K562 (cell line): Measurements from ENCODE around the gene ZNF335. TPM values are rescaled to one million over a fixed set of nuclear protein-coding genes. Genes with fewer than 3 reads are reported as not detected.

Source experiments
- FOSL1 ChIP-seq: fragments of 200-800 bp; sonication (Bioruptor generic); conservative IDR thresholded peaks from 2 replicates; pipeline ENCODE4 v1.6.1; 2016; ENCODE audit warnings: missing genetic modification characterization, missing compliant biosample characterization
- GTF2A2 ChIP-seq: IDR thresholded peaks from 2 replicates; pipeline ENCODE4 v1.6.1; 2016; ENCODE audit warnings: mild to moderate bottlenecking, missing genetic modification characterization, missing compliant biosample characterization
- HNRNPK ChIP-seq: fragments of 200-400 bp; formaldehyde crosslinking; IDR thresholded peaks from one replicate; pipeline ENCODE4 v1.6.1; 2018; ENCODE audit warnings: mild to moderate bottlenecking, low read depth, low read length; ENCODE audit not compliant: poor library complexity, severe bottlenecking
- ILK ChIP-seq: fragments of 450-650 bp; IDR thresholded peaks from 2 replicates; pipeline ENCODE4 v1.6.1; 2016; ENCODE audit warnings: missing genetic modification characterization, low read depth, mild to moderate bottlenecking, missing compliant biosample characterization, moderate library complexity, borderline replicate concordance
- MCM3 ChIP-seq: fragments of 450-650 bp; IDR thresholded peaks from 2 replicates; pipeline ENCODE4 v1.6.1; 2016
- MYC ChIP-seq, 2 experiments: fragments of 250-450 bp in 1 of 2; sonication (Bioruptor Pico) in 1 of 2; IDR thresholded peaks; 2 replicates each; pipeline versions ENCODE4 v1.5.1 to v1.6.1; 2012 to 2021; ENCODE audit warnings: low read depth in 2 of 2, borderline replicate concordance in 1 of 2, improper control_type of control experiment in 1 of 2, low read length in 1 of 2, mild to moderate bottlenecking in 1 of 2, moderate library complexity in 1 of 2
- PHTF2 ChIP-seq: fragments of 250-450 bp; sonication (Bioruptor Pico); IDR thresholded peaks from 2 replicates; pipeline ENCODE4 v1.5.0; 2021; ENCODE audit warnings: mild to moderate bottlenecking
- POLR2A ChIP-seq: fragments of 450-650 bp; conservative IDR thresholded peaks from 2 replicates; pipeline ENCODE4 v1.6.1; 2016
- RAD21 ChIP-seq, 2 experiments: fragments of 250-450 bp in 1 of 2; fragments of 450-650 bp in 1 of 2; sonication (Bioruptor Pico) in 1 of 2; formaldehyde crosslinking in 1 of 2; IDR thresholded peaks in 1 of 2; conservative IDR thresholded peaks in 1 of 2; 2 replicates each; pipeline versions ENCODE4 v1.4.0 to v1.8.0; 2020 to 2022; ENCODE audit warnings: mild to moderate bottlenecking in 2 of 2, moderate library complexity in 1 of 2
- RBFOX2 ChIP-seq: fragments of 200-400 bp; formaldehyde crosslinking; IDR thresholded peaks from 2 replicates; pipeline ENCODE4 v1.6.1; 2017; ENCODE audit warnings: low read depth, mild to moderate bottlenecking, low read length, moderate library complexity
- SRSF9 ChIP-seq: fragments of 200-400 bp; formaldehyde crosslinking; IDR thresholded peaks from 2 replicates; pipeline ENCODE4 v1.6.1; 2017; ENCODE audit warnings: low read depth, low read length, borderline replicate concordance
- TAF1 ChIP-seq: IDR thresholded peaks from 2 replicates; pipeline ENCODE4 v1.6.1; 2011; ENCODE audit warnings: mild to moderate bottlenecking, low read length, moderate library complexity; ENCODE audit not compliant: insufficient read depth, control insufficient read depth, severe bottlenecking; ENCODE audit errors: extremely low read depth
- ZKSCAN1 ChIP-seq: fragments of 150-350 bp; IDR thresholded peaks from 2 replicates; pipeline ENCODE4 v1.6.1; 2016; ENCODE audit warnings: low read depth, low read length
- ZNF12 ChIP-seq: sonication (generic); formaldehyde crosslinking; IDR thresholded peaks from 2 replicates; pipeline ENCODE4 v1.4.0; 2020; ENCODE audit warnings: mild to moderate bottlenecking, missing genetic modification reagents
- ZNF121 ChIP-seq: sonication (generic); formaldehyde crosslinking; conservative IDR thresholded peaks from 2 replicates; pipeline ENCODE4 v1.8.0; 2022; ENCODE audit warnings: missing genetic modification reagents
- ZNF354B ChIP-seq: fragments of 250-450 bp; sonication (Bioruptor Pico); IDR thresholded peaks from 2 replicates; pipeline ENCODE4 v1.4.0; 2020
- ZNF766 ChIP-seq: fragments of 200-800 bp; sonication (Bioruptor generic); conservative IDR thresholded peaks from 2 replicates; pipeline ENCODE4 v1.6.1; 2016; ENCODE audit warnings: missing genetic modification characterization, missing compliant biosample characterization
- polyA plus RNA-seq, 8 experiments: library from polyadenylated mRNA; depleted of rRNA in 4 of 8; stranded (reverse) in 5 of 8; unstranded in 3 of 8; fragments of >200 nt; fragmentation: Nextera tagmentation in 2 of 8; fragmentation: Illumina TruSeq in 1 of 8; extraction: Ambion mirVana in 2 of 8; extraction: Trizol in 1 of 8; gene quantifications; 2 replicates each; pipeline versions ENCODE4 v1.2.1 to v1.2.3, GENCODE V29; 2011 to 2014; ENCODE audit warnings: inconsistent platforms in 1 of 8, missing spikeins in 1 of 8
- total RNA-seq, 7 experiments: library from RNA; depleted of rRNA in 6 of 7; stranded (reverse); fragments of >200 nt in 6 of 7; fragmentation: Illumina TruSeq in 2 of 7; extraction: Trizol in 2 of 7; gene quantifications; 2 replicates each; pipeline versions ENCODE4 v1.2.1 to v1.2.3, GENCODE V29; 2011 to 2021; ENCODE audit warnings: low replicate concordance in 1 of 7
- TF ChIP-seq, protein P1 (sequence below): fragments of 200-800 bp; sonication (Bioruptor generic); IDR thresholded peaks from 2 replicates; pipeline ENCODE4 v1.6.1; 2017; ENCODE audit warnings: missing genetic modification characterization, missing compliant biosample characterization
- TF ChIP-seq, protein P2 (sequence below), 2 experiments: fragments of 450-650 bp; conservative IDR thresholded peaks; 2 replicates each; pipeline ENCODE4 v1.6.1; 2017; ENCODE audit warnings: mild to moderate bottlenecking in 2 of 2, moderate library complexity in 2 of 2
- TF ChIP-seq, protein P3 (sequence below): fragments of 250-450 bp; sonication (Bioruptor Pico); IDR thresholded peaks from 2 replicates; pipeline ENCODE4 v1.4.0; 2020; ENCODE audit warnings: mild to moderate bottlenecking, moderate library complexity, borderline replicate concordance
- TF ChIP-seq, protein P4 (sequence below): sonication (generic); formaldehyde crosslinking; IDR thresholded peaks from 2 replicates; pipeline ENCODE4 v1.9.0; 2022; ENCODE audit warnings: mild to moderate bottlenecking, missing genetic modification reagents

The ZNF335 gene
- total and polyA plus RNA-seq, 9 of the 15 experiments (the other 6 are each of a cell fraction or from before 2014, with no cell fraction given) = 0.39 to 16.0 (median 7.6) TPM

DNA sequence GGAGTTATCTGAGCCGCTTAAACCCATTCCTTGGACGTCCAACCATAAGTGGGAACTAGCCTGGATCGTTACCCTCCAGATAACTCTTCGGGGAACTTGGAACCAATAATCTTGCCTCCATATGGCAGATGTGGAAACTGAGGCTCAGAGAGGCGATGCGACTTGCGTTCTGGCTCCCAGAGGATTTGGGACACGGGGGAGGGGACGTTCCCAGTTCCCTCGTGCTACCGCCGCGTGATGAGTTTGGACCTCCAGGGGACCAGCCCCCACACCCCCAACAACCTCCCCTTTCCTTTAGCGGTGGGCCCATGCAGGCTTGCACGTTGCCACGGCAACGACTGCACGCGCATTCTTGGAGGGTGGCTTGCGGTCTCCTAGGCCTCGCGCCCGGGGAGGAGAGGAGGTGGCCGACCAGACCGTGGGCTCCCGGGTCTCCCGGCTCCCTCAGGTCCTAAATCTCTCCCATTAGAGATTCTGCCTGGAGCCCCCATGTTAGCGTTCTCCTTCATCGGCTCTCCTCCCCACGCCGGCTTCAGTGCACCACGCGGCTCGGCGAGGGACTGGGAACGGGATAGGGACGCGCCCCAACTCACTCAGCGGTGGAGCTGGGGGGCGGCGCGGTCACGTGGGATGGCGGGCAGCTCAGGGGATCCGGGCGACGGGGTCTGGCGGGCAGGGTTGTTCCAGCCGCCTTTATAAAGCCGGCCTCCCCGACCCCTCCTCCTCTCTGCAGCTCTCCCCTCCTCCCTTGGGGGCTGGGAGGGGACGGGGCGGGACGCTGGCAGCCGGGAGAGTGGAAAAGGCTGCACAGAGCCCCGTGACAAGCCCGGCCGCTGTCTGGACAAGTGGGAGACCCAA lies 60.3 kb downstream of the ZNF335 start, which contains the start of gene PLTP (continued):
- TF ChIP-seq ZNF354B (CRISPR knock-in tag) = no peak
- no peak for TF ChIP-seq ZKSCAN1
- TF ChIP-seq SRSF9 = no peak
- TF ChIP-seq, protein P1, sequence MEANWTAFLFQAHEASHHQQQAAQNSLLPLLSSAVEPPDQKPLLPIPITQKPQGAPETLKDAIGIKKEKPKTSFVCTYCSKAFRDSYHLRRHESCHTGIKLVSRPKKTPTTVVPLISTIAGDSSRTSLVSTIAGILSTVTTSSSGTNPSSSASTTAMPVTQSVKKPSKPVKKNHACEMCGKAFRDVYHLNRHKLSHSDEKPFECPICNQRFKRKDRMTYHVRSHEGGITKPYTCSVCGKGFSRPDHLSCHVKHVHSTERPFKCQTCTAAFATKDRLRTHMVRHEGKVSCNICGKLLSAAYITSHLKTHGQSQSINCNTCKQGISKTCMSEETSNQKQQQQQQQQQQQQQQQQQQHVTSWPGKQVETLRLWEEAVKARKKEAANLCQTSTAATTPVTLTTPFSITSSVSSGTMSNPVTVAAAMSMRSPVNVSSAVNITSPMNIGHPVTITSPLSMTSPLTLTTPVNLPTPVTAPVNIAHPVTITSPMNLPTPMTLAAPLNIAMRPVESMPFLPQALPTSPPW (CRISPR knock-in tag) = peak; percentile 62; the same call in 1 of the 2 replicates
- TF ChIP-seq HNRNPK = no peak
- TF ChIP-seq TAF1 = peak; percentile 7
- TF ChIP-seq PHTF2 (CRISPR knock-in tag) = no peak
- no peak for TF ChIP-seq MYC (IDR thresholded peaks at IDR 0.05; ENCODE audit: low read depth, low read length)
- no peak for TF ChIP-seq MYC (CRISPR knock-in tag; IDR thresholded peaks at IDR 0.05; ENCODE audit: borderline replicate concordance, low read depth)
- peak; percentile 75 for TF ChIP-seq RBFOX2
- no peak for TF ChIP-seq ILK (tag)
- 0 out of 2 replicates have a peak, but pooled peaks have one; percentile 2 for TF ChIP-seq FOSL1 (tag)
- peak; percentile 15 for TF ChIP-seq POLR2A
- TF ChIP-seq, protein P2, sequence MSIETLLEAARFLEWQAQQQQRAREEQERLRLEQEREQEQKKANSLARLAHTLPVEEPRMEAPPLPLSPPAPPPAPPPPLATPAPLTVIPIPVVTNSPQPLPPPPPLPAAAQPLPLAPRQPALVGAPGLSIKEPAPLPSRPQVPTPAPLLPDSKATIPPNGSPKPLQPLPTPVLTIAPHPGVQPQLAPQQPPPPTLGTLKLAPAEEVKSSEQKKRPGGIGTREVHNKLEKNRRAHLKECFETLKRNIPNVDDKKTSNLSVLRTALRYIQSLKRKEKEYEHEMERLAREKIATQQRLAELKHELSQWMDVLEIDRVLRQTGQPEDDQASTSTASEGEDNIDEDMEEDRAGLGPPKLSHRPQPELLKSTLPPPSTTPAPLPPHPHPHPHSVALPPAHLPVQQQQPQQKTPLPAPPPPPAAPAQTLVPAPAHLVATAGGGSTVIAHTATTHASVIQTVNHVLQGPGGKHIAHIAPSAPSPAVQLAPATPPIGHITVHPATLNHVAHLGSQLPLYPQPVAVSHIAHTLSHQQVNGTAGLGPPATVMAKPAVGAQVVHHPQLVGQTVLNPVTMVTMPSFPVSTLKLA (conservative IDR thresholded peaks at IDR 0.05) = peak in 1 of 2 experiments; percentile 27; a peak in 1 of 4 replicates
- TF ChIP-seq GTF2A2 (tag) = no peak
- TF ChIP-seq, protein P3, sequence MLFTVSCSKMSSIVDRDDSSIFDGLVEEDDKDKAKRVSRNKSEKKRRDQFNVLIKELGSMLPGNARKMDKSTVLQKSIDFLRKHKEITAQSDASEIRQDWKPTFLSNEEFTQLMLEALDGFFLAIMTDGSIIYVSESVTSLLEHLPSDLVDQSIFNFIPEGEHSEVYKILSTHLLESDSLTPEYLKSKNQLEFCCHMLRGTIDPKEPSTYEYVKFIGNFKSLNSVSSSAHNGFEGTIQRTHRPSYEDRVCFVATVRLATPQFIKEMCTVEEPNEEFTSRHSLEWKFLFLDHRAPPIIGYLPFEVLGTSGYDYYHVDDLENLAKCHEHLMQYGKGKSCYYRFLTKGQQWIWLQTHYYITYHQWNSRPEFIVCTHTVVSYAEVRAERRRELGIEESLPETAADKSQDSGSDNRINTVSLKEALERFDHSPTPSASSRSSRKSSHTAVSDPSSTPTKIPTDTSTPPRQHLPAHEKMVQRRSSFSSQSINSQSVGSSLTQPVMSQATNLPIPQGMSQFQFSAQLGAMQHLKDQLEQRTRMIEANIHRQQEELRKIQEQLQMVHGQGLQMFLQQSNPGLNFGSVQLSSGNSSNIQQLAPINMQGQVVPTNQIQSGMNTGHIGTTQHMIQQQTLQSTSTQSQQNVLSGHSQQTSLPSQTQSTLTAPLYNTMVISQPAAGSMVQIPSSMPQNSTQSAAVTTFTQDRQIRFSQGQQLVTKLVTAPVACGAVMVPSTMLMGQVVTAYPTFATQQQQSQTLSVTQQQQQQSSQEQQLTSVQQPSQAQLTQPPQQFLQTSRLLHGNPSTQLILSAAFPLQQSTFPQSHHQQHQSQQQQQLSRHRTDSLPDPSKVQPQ = no peak
- TF ChIP-seq MCM3 = no peak
- no peak for TF ChIP-seq ZNF12
- no peak for TF ChIP-seq RAD21 (CRISPR knock-in tag; conservative IDR thresholded peaks at IDR 0.05 in 1 of 2, IDR thresholded peaks at IDR 0.05 in 1 of 2)
- no peak for TF ChIP-seq ZNF121 (CRISPR knock-in tag)
- TF ChIP-seq ZNF766 (CRISPR knock-in tag) = no peak
- TF ChIP-seq, protein P4, sequence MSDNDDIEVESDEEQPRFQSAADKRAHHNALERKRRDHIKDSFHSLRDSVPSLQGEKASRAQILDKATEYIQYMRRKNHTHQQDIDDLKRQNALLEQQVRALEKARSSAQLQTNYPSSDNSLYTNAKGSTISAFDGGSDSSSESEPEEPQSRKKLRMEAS = 0 out of 2 replicates have a peak, but pooled peaks have one; percentile 10
